ENCODE data around the gene BACH2.
"Not testable (repeated sequence)": the region's sequence is repeated elsewhere in the genome, so short reads cannot be mapped to it uniquely, and the experiment has no call there.

The BACH2 gene

GRCh38 chr6:90296341-90297114, at the start of gene BACH2:
Gene BACH2 (minus strand): TSS chr6:90296843. CDS start chr6:90008844, 287,999 bp downstream.
- peak; percentile 44 for DNase-seq (ENCODE audit: low read depth, low spot score)

- DNase-seq (ENCODE audit: low read depth, low spot score): no peak
Measured at GRCh38 chr6:90343576-90343975, 46.9 kb upstream of the BACH2 start.

GRCh38 chr6:90338409-90338808, 41.8 kb upstream of the BACH2 start:
- DNase-seq (ENCODE audit: low read depth, low spot score): no peak

- DNase-seq (ENCODE audit: low read depth, low spot score): no peak
Measured at GRCh38 chr6:90336388-90336947, 39.8 kb upstream of the BACH2 start.

- DNase-seq (ENCODE audit: low read depth, low spot score): no peak
Measured at GRCh38 chr6:90333928-90334327, 37.3 kb upstream of the BACH2 start.

GRCh38 chr6:90332978-90333543, 36.4 kb upstream of the BACH2 start:
- DNase-seq (ENCODE audit: low read depth, low spot score): not testable (repeated sequence)

- no peak for DNase-seq (ENCODE audit: low read depth, low spot score)
Measured at GRCh38 chr6:90329386-90330077, 32.9 kb upstream of the BACH2 start.

- no peak for DNase-seq (ENCODE audit: low read depth, low spot score)
Measured at GRCh38 chr6:90328004-90328403, 31.4 kb upstream of the BACH2 start.

- no peak for DNase-seq (ENCODE audit: low read depth, low spot score)
Measured at GRCh38 chr6:90326404-90327057, 29.9 kb upstream of the BACH2 start.

GRCh38 chr6:90323706-90324105, 27.1 kb upstream of the BACH2 start:
- DNase-seq (ENCODE audit: low read depth, low spot score): no peak

GRCh38 chr6:90322976-90323474, 26.4 kb upstream of the BACH2 start:
- DNase-seq (ENCODE audit: low read depth, low spot score): no peak

GRCh38 chr6:90319979-90320685, 23.5 kb upstream of the BACH2 start:
- no peak for DNase-seq (ENCODE audit: low read depth, low spot score)

GRCh38 chr6:90319044-90319443, 22.4 kb upstream of the BACH2 start:
- DNase-seq (ENCODE audit: low read depth, low spot score): no peak

GRCh38 chr6:90315986-90316385, 19.3 kb upstream of the BACH2 start:
- DNase-seq (ENCODE audit: low read depth, low spot score): no peak

GRCh38 chr6:90315354-90315950, 18.8 kb upstream of the BACH2 start:
- no peak for DNase-seq (ENCODE audit: low read depth, low spot score)

- no peak for DNase-seq (ENCODE audit: low read depth, low spot score)
Measured at GRCh38 chr6:90314514-90314913, 17.9 kb upstream of the BACH2 start.

- DNase-seq (ENCODE audit: low read depth, low spot score): no peak
Measured at GRCh38 chr6:90311569-90311968, 14.9 kb upstream of the BACH2 start.

GRCh38 chr6:90305800-90306448, 9.3 kb upstream of the BACH2 start:
- DNase-seq (ENCODE audit: low read depth, low spot score): no peak

- no peak for DNase-seq (ENCODE audit: low read depth, low spot score)
Measured at GRCh38 chr6:90304308-90304707, 7.7 kb upstream of the BACH2 start.

- DNase-seq (ENCODE audit: low read depth, low spot score): no peak
Measured at GRCh38 chr6:90303039-90303438, 6.4 kb upstream of the BACH2 start.
